SK-N-SH (cell line): ENCODE data around the gene KLHL26. TPM values are rescaled to one million over a fixed set of nuclear protein-coding genes. Genes with fewer than 3 reads are reported as not detected.

ENCODE experiments used
- CTCF ChIA-PET: fragments of 300-600, 350-600 bp; formaldehyde crosslinking; extraction: SDS; loops from one replicate; lab custom pipeline; 2021; lab: Yijun Ruan, JAX
- POLR2A ChIA-PET: fragments of 350-600 bp; sonication (Branson Sonifier 250); formaldehyde crosslinking; extraction: SDS; loops from one replicate; lab custom pipeline; 2020; ENCODE audit warnings: antibody characterized with exemption, inconsistent platforms; lab: Yijun Ruan, JAX
- DNase-seq: peaks from one replicate; pipeline ENCODE4 v3.0.0; 2012
- H2AFZ ChIP-seq: fragments of 200-600 bp; sonication (generic); 2 replicates; pipeline ENCODE4 v1.8.1; 2016; ENCODE audit warnings: antibody characterized with exemption, mild to moderate bottlenecking, low read depth
- H3F3A ChIP-seq: fragments of 200-600 bp; sonication (generic); replicated peaks from 2 replicates; pipeline ENCODE3; 2016; ENCODE audit warnings: antibody characterized with exemption, mild to moderate bottlenecking; ENCODE audit not compliant: insufficient read depth
- H3K27ac ChIP-seq, 2 experiments: fragments of 200-500 bp in 1 of 2; fragments of 200-600 bp in 1 of 2; sonication (Bioruptor generic) in 1 of 2; sonication (generic), shearing (Covaris generic) in 1 of 2; 2 replicates each; pipeline versions ENCODE4 v1.5.1 to v1.6.1; 2014 to 2016; ENCODE audit warnings: low read depth in 2 of 2, inconsistent platforms in 1 of 2, low read length in 1 of 2, mild to moderate bottlenecking in 1 of 2, mixed read lengths in 1 of 2
- H3K27me3 ChIP-seq: fragments of 200-600 bp; sonication (generic), shearing (Covaris generic); 2 replicates; pipeline ENCODE4 v1.6.1; 2016; ENCODE audit warnings: mixed run types; ENCODE audit not compliant: insufficient read depth
- H3K36me3 ChIP-seq, 2 experiments: fragments of 200-500 bp in 1 of 2; fragments of 200-600 bp in 1 of 2; sonication (Bioruptor generic) in 1 of 2; sonication (generic) in 1 of 2; replicated peaks in 1 of 2; 2 replicates each; pipeline versions ENCODE3 to v1.5.1; 2014 to 2016; ENCODE audit warnings: low read length in 1 of 2, mild to moderate bottlenecking in 1 of 2; ENCODE audit not compliant: insufficient read depth in 2 of 2, control insufficient read depth in 1 of 2
- H3K4me1 ChIP-seq, 2 experiments: fragments of 200-500 bp in 1 of 2; fragments of 200-600 bp in 1 of 2; sonication (Bioruptor generic) in 1 of 2; sonication (generic), shearing (Covaris generic) in 1 of 2; 2 replicates each; pipeline versions ENCODE4 v1.5.1 to v1.6.1; 2014 to 2016; ENCODE audit warnings: low read depth in 1 of 2, low read length in 1 of 2, mixed run types in 1 of 2; ENCODE audit not compliant: insufficient read depth in 2 of 2, control insufficient read depth in 1 of 2
- H3K4me2 ChIP-seq: fragments of 200-600 bp; sonication (generic), shearing (Covaris generic); 2 replicates; pipeline ENCODE4 v1.6.1; 2017; ENCODE audit warnings: mixed run types
- H3K4me3 ChIP-seq, 2 experiments: fragments of 200-500 bp in 1 of 2; fragments of 200-600 bp in 1 of 2; sonication (Bioruptor generic) in 1 of 2; sonication (generic), shearing (Covaris generic) in 1 of 2; 2 replicates each; pipeline versions ENCODE4 v1.5.1 to v1.8.1; 2014 to 2016; ENCODE audit warnings: low read depth in 2 of 2, inconsistent platforms in 1 of 2, low read length in 1 of 2, mild to moderate bottlenecking in 1 of 2, mixed read lengths in 1 of 2, moderate library complexity in 1 of 2
- H3K79me2 ChIP-seq: fragments of 200-600 bp; sonication (generic); 2 replicates; pipeline ENCODE4 v1.8.1; 2017; ENCODE audit warnings: mild to moderate bottlenecking; ENCODE audit not compliant: insufficient read depth
- H3K9ac ChIP-seq: fragments of 200-600 bp; sonication (generic); 2 replicates; pipeline ENCODE4 v1.6.1; 2017; ENCODE audit warnings: mixed run types
- H3K9me2 ChIP-seq: fragments of 200-600 bp; sonication (generic); 2 replicates; pipeline ENCODE4 v1.6.1; 2017; ENCODE audit warnings: mixed run types
- H3K9me3 ChIP-seq: fragments of 200-600 bp; sonication (generic); 2 replicates; pipeline ENCODE4 v1.6.1; 2017; ENCODE audit warnings: mixed run types, mild to moderate bottlenecking, moderate library complexity
- H4K20me1 ChIP-seq: fragments of 200-600 bp; sonication (generic); 2 replicates; pipeline ENCODE4 v1.6.1; 2017; ENCODE audit warnings: mild to moderate bottlenecking, mixed run types; ENCODE audit not compliant: insufficient read depth
- ELF1 ChIP-seq: IDR thresholded peaks from 2 replicates; pipeline ENCODE4 v1.4.0; 2012
- EP300 ChIP-seq, 2 experiments: IDR thresholded peaks; 2 replicates each; pipeline versions ENCODE4 v1.4.0 to v1.6.1; 2012; ENCODE audit warnings: borderline replicate concordance in 1 of 2, low read depth in 1 of 2, low read length in 1 of 2
- GABPA ChIP-seq: IDR thresholded peaks from 2 replicates; pipeline ENCODE4 v1.4.0; 2012; ENCODE audit warnings: low read depth, mild to moderate bottlenecking
- GATA2 ChIP-seq: sonication (generic); formaldehyde crosslinking; IDR thresholded peaks from 2 replicates; pipeline ENCODE4 v1.5.0; 2020; ENCODE audit warnings: mild to moderate bottlenecking, missing genetic modification reagents
- JUND ChIP-seq: IDR thresholded peaks from 2 replicates; pipeline ENCODE4 v1.4.0; 2012
- MEF2A ChIP-seq: IDR thresholded peaks from 2 replicates; pipeline ENCODE4 v1.4.0; 2012; ENCODE audit warnings: low read depth, borderline replicate concordance
- NFIC ChIP-seq: IDR thresholded peaks from 2 replicates; pipeline ENCODE4 v1.4.0; 2012; ENCODE audit warnings: borderline replicate concordance
- RXRA ChIP-seq: IDR thresholded peaks from 2 replicates; pipeline ENCODE4 v1.4.0; 2012; ENCODE audit warnings: low read depth, mild to moderate bottlenecking, borderline replicate concordance
- TCF12 ChIP-seq: IDR thresholded peaks from 2 replicates; pipeline ENCODE4 v1.4.0; 2012
- WGBS: methylation state at CpG from one replicate; pipeline ENCODE4 v1.1.6; 2017; ENCODE audit warnings: low lambda C conversion rate; 5-methylcytosine and 5-hydroxymethylcytosine counted together
- polyA plus RNA-seq, 3 experiments: library from polyadenylated mRNA; depleted of rRNA; stranded (reverse); fragments of >200 nt; gene quantifications; 2 replicates each; pipeline ENCODE4 v1.2.3, GENCODE V29; 2012
- TF ChIP-seq, protein P1 (sequence below): IDR thresholded peaks from 2 replicates; pipeline ENCODE4; 2012
- TF ChIP-seq, protein P2 (sequence below): fragments of 150-350 bp; IDR thresholded peaks from 2 replicates; pipeline ENCODE4 v1.6.1; 2017; ENCODE audit warnings: antibody characterized with exemption, low read length, low read depth, borderline replicate concordance
- TF ChIP-seq, protein P3 (sequence below): IDR thresholded peaks from 2 replicates; pipeline ENCODE4 v1.4.0; 2012; ENCODE audit warnings: low read depth, borderline replicate concordance
- TF ChIP-seq, protein P4 (sequence below): fragments of 200-600 bp; sonication (generic); IDR thresholded peaks from 2 replicates; pipeline ENCODE4 v1.6.1; 2017; ENCODE audit warnings: antibody characterized with exemption, mild to moderate bottlenecking, moderate library complexity
- TF ChIP-seq, protein P5 (sequence below): IDR thresholded peaks from 2 replicates; pipeline ENCODE4 v1.4.0; 2012; ENCODE audit warnings: low read depth, borderline replicate concordance

Gene KLHL26
- polyA plus RNA-seq, 1 of the 3 experiments (the other 2 are of a cell fraction): 4.6 TPM

DNA sequence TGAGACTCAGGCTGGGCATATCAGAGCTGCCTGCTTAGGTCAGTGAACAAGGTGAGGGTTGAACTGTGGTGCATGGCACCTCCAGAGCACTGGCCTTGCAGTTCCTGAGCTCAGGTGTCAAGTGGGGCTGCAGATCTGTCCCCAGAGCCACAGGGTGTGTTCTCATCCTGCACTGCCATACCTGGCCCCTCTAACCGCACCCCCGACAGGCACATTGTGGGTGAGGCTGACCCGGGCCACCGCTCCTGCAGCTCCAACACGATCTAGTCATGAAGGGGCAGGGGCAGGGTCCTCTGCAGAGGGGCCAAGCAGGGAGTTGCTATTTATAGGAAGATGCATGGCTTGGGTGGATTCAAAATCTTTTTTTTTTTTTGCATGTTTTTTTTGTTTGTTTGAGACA is 30.0 kb downstream of the KLHL26 start:
- no CpG with 5 or more reads among the region's 5 CpGs for WGBS
- TF ChIP-seq EP300 (IDR thresholded peaks at IDR 0.05; ENCODE audit: borderline replicate concordance in 1 of 2, low read depth in 1 of 2, low read length in 1 of 2) (no peak), NFIC (no peak), RXRA (no peak), JUND (no peak), GABPA (no peak), ELF1 (no peak), GATA2 (CRISPR knock-in tag) (no peak)
- TF ChIP-seq, protein P1, sequence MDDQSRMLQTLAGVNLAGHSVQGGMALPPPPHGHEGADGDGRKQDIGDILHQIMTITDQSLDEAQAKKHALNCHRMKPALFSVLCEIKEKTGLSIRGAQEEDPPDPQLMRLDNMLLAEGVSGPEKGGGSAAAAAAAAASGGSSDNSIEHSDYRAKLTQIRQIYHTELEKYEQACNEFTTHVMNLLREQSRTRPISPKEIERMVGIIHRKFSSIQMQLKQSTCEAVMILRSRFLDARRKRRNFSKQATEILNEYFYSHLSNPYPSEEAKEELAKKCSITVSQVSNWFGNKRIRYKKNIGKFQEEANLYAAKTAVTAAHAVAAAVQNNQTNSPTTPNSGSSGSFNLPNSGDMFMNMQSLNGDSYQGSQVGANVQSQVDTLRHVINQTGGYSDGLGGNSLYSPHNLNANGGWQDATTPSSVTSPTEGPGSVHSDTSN: no peak
- TF ChIP-seq, protein P2, sequence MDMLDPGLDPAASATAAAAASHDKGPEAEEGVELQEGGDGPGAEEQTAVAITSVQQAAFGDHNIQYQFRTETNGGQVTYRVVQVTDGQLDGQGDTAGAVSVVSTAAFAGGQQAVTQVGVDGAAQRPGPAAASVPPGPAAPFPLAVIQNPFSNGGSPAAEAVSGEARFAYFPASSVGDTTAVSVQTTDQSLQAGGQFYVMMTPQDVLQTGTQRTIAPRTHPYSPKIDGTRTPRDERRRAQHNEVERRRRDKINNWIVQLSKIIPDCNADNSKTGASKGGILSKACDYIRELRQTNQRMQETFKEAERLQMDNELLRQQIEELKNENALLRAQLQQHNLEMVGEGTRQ: no peak
- Histone ChIP-seq H2AFZ (no peak overlapping the region), H3K4me3 (no peak overlapping the region), H3F3A (no peaks in the 10 kb centered on the region), H3K4me2 (no peak overlapping the region), H3K79me2 (no peaks in the 10 kb centered on the region), H3K27ac (no peak overlapping the region), H3K9me2 (no peaks in the 10 kb centered on the region), H3K36me3 (peaks cover 0 to 19% of the 10 kb centered on the region in 2 experiments), H3K4me1 (peaks cover 5 to 23% of the 10 kb centered on the region in 2 experiments; a peak in 3 of 4 replicates), H3K27me3 (no peaks in the 10 kb centered on the region), H3K9ac (no peak overlapping the region), H3K9me3 (no peaks in the 10 kb centered on the region), H4K20me1 (no peaks in the 10 kb centered on the region)
- no peak for DNase-seq
- POLR2A ChIA-PET: no interaction called here
- CTCF ChIA-PET: interaction anchor here (0.6 to 1.7 kb wide), 2 partner anchors 46 to 199 kb away, joined by 3 to 4 read pairs; no protein-coding TSS in a partner anchor

DNA sequence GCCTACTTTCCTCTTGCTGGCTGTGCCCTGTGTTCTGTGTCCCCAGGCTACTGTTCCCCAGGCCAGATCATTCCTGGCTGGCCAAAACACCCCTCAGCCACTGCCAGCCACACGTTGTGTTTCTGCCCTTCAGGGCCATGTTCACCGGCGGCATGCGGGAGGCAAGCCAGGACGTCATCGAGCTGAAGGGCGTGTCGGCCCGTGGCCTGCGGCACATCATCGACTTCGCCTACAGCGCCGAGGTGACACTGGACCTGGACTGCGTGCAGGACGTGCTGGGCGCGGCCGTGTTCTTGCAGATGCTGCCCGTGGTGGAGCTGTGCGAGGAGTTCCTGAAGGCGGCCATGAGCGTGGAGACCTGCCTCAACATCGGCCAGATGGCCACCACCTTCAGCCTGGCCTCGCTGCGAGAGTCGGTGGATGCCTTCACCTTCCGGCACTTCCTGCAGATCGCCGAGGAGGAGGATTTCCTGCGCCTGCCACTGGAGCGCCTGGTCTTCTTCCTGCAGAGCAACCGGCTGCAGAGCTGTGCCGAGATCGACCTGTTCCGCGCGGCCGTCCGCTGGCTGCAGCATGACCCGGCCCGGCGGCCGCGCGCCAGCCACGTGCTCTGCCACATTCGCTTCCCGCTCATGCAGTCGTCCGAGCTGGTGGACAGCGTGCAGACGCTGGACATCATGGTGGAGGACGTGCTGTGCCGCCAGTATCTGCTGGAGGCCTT is 30.9 kb downstream of the KLHL26 start:
- POLR2A ChIA-PET: no interaction called here
- TF ChIP-seq, protein P3, sequence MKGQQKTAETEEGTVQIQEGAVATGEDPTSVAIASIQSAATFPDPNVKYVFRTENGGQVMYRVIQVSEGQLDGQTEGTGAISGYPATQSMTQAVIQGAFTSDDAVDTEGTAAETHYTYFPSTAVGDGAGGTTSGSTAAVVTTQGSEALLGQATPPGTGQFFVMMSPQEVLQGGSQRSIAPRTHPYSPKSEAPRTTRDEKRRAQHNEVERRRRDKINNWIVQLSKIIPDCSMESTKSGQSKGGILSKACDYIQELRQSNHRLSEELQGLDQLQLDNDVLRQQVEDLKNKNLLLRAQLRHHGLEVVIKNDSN: no peak
- no peak for TF ChIP-seq TCF12
- TF ChIP-seq, protein P4, sequence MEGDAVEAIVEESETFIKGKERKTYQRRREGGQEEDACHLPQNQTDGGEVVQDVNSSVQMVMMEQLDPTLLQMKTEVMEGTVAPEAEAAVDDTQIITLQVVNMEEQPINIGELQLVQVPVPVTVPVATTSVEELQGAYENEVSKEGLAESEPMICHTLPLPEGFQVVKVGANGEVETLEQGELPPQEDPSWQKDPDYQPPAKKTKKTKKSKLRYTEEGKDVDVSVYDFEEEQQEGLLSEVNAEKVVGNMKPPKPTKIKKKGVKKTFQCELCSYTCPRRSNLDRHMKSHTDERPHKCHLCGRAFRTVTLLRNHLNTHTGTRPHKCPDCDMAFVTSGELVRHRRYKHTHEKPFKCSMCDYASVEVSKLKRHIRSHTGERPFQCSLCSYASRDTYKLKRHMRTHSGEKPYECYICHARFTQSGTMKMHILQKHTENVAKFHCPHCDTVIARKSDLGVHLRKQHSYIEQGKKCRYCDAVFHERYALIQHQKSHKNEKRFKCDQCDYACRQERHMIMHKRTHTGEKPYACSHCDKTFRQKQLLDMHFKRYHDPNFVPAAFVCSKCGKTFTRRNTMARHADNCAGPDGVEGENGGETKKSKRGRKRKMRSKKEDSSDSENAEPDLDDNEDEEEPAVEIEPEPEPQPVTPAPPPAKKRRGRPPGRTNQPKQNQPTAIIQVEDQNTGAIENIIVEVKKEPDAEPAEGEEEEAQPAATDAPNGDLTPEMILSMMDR: no peak
- TF ChIP-seq, protein P5, sequence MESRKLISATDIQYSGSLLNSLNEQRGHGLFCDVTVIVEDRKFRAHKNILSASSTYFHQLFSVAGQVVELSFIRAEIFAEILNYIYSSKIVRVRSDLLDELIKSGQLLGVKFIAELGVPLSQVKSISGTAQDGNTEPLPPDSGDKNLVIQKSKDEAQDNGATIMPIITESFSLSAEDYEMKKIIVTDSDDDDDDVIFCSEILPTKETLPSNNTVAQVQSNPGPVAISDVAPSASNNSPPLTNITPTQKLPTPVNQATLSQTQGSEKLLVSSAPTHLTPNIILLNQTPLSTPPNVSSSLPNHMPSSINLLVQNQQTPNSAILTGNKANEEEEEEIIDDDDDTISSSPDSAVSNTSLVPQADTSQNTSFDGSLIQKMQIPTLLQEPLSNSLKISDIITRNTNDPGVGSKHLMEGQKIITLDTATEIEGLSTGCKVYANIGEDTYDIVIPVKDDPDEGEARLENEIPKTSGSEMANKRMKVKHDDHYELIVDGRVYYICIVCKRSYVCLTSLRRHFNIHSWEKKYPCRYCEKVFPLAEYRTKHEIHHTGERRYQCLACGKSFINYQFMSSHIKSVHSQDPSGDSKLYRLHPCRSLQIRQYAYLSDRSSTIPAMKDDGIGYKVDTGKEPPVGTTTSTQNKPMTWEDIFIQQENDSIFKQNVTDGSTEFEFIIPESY: no peak
- no peak for TF ChIP-seq MEF2A
- TF ChIP-seq NFIC: no peak
- TF ChIP-seq, all 33 proteins: peak for 0
- H3K79me2 ChIP-seq: no peaks in the 10 kb centered on the region
- WGBS: 95% methylated on average over 20 of the region's 55 CpGs
- no peak overlapping the region for H2AFZ ChIP-seq
- H3F3A ChIP-seq: no peaks in the 10 kb centered on the region
- CTCF ChIA-PET: no interaction called here
- no peak for DNase-seq
- no peak overlapping the region for H3K9ac ChIP-seq
- no peaks in the 10 kb centered on the region for H4K20me1 ChIP-seq
- H3K27ac ChIP-seq: no peak overlapping the region
- H3K9me3 ChIP-seq: no peaks in the 10 kb centered on the region
- no peak overlapping the region for H3K4me3 ChIP-seq
- H3K4me1 ChIP-seq: peaks cover 5 to 26% of the 10 kb centered on the region in 2 experiments; a peak in 3 of 4 replicates
- H3K27me3 ChIP-seq: no peaks in the 10 kb centered on the region
- no peak overlapping the region for H3K4me2 ChIP-seq
- H3K9me2 ChIP-seq: no peaks in the 10 kb centered on the region
- peaks cover 0 to 19% of the 10 kb centered on the region in 2 experiments for H3K36me3 ChIP-seq
